HG03066 (cell line): Measurements from ENCODE around the gene PTH2R.

Source experiments
- ATAC-seq: cut with Tn5 transposase; IDR thresholded peaks from one replicate; pipeline ENCODE4 v1.9.1; 2021; ENCODE audit warnings: low read depth; ENCODE audit not compliant: unreplicated experiment

Gene PTH2R

GRCh38 chr2:208541461-208541988 is 134.9 kb downstream of the PTH2R start:
- ATAC-seq, result no peak

- no peak for ATAC-seq
These were observed 135.4 kb downstream of the PTH2R start for GRCh38 chr2:208541989-208542464.

- no peak for ATAC-seq
These were observed 136.0 kb downstream of the PTH2R start for GRCh38 chr2:208542465-208543041.
